GM18867 (cell line): ENCODE measurements around the gene CAMTA1.

Source experiments
- ATAC-seq: cut with Tn5 transposase; IDR thresholded peaks from one replicate; pipeline ENCODE4 v1.9.1; 2021; ENCODE audit warnings: mild to moderate bottlenecking, moderate library complexity; ENCODE audit not compliant: unreplicated experiment

The CAMTA1 gene

DNA sequence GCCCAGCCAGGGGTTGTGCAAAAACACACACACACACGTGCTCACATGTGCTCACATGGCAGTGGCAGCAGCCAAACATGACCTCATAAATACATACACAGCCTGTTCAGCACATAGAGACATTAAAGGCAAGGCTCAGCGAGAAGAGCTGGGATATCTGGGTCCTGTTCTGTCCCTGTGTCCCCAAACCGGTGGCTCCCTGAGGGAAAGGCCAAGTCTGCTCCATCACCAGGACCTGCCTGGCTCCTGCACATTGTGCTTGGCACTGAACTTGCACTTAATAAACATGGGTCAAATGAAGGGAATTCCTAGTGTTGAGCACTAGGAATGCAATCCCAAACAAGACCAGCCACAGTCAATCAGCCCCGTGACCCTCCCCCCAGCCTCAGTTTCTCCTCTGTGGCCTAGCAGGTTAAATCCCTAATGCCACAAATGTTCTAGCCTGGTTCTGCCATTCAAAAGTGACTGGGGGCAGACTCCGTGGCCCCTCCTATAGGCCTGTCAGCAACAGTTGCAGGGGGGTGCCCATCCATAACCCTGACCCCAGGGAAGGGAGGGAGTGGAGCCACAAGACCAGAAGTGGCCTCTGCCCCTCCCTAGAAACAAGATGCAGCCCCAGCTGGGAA is 825.0 kb downstream of the CAMTA1 start:
- no peak for ATAC-seq

DNA sequence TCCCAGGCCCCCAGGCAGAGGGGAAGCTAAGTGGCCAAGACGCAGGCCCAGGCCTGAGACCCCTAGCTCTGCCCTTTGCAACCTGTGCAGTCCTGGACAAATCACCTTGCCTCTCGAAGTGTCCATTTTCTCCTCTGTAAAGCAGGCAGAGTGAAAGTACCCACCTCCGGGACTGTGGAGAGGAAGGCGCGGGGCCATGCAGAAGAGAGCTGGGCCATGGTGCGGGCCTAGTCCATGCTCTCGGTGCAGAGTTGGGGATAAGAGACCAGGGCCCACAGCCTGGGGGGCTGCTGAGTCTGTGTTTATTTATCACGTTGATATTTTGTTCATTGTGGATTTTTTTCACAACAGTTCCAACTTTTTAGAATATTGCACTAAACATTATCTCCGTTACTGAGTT is 825.7 kb downstream of the CAMTA1 start:
- ATAC-seq = no peak

DNA sequence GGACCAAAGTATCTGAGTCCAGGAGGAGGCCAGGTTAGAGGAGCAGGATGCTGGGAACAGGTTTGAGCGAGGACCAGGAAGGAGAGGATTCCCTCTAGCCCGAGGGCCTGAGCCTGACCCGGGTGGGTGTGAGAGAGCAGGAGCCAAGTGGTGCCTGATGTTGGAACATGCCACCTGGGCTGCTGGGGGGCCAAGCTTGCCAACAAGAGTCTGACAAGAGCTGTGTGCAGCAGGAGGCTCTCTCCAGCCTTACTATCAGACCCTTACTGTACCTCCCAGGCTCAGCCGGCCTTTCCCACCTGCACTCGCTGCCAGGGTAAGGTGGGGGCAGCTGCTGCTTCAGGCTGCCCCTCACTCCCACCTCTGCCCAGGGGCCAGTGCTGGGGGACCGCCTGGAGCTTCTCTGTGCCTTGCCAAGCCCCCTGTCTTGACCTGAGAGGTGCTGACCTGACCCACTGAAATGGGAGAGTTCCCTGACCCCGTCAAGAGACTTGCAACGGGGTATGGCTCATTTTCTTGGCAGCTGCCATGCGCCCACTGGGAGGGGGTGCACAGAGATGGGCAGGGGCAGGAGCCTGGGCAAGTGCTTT is 826.3 kb downstream of the CAMTA1 start:
- ATAC-seq = no peak

DNA sequence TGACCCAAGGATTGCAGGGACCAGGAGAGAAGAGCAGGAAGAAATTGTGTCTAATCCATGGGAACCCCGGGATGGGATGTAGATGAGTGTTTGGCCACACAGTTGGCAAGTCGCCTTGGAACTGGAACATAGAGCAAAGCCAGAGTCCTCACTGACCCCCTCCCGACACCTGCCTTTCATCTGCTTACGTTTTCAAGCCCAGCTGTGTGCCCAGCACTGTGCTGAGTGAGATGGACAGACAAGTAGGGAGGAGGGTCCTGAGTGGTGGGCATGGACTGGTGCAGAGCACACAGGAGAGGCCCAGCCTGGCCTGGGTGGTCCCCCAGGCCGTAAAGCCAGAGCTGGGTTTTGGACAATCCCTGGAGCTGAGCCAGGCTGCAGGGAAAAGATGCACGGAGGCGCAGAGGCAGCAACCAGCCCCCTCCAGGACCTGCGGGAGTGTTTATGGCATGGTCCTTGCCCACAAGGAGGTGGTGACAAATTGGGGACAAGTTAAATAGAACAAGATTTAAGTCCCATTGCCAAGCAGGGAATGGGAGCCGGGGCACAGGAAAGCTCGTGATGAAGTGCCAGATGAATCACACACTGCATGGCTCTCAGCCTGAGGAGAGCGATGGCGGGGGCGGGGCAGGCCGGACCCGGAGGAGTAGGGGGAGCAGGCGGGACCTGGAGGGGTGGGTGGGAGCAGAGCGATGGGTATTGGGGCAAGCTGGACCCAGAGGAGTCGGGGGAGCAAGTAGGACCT is 828.0 kb downstream of the CAMTA1 start:
- ATAC-seq = no peak

GRCh38 chr1:7613851-7614205 is 828.6 kb downstream of the CAMTA1 start:
- no peak for ATAC-seq

- no peak for ATAC-seq
These were observed 829.4 kb downstream of the CAMTA1 start for GRCh38 chr1:7614576-7615074.

GRCh38 chr1:7615138-7615537 is 829.9 kb downstream of the CAMTA1 start:
- no peak for ATAC-seq

- ATAC-seq = no peak
These were observed 831.0 kb downstream of the CAMTA1 start for GRCh38 chr1:7616076-7616832.

GRCh38 chr1:7616953-7617352 is 831.7 kb downstream of the CAMTA1 start:
- ATAC-seq = no peak

DNA sequence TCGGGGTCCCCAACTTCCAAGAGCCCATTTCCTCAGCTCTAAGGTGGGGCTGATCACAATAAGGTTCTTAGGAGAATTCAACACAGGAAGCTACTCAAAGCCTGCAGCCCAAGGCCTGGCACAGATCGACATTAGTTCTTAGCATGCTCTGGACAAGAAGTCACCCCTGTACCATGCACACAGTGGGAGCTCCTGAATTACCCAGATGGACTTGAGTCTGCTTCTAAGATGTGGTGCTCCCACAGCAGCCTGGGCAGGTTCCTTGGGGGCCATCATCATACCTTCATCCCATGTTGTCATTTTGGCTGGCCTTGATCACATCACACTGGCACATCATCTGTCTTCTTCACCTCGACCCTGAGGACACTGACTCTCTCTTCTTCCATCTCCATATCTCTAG is 832.6 kb downstream of the CAMTA1 start:
- ATAC-seq = no peak

DNA sequence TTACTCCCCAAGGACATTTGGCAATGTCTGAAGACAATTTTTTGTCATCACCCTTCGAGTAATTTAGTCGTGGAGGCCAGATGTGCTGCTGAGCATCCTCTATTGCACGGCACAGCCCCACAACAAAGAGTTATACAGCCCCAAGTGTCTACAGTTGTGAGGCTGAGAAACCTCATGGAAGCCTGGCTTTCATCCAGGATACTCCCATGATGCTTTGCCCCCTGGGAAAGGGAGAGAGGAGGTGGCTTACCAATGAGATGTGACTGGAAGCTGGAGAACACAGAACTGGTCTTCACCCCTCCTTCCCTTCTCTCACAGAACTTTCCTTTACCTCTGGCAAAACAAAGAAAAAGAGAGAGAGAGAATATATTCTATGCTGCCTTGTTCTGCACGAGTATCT is 834.9 kb downstream of the CAMTA1 start:
- no peak for ATAC-seq

GRCh38 chr1:7621334-7622219 is 836.3 kb downstream of the CAMTA1 start:
- ATAC-seq = no peak

DNA sequence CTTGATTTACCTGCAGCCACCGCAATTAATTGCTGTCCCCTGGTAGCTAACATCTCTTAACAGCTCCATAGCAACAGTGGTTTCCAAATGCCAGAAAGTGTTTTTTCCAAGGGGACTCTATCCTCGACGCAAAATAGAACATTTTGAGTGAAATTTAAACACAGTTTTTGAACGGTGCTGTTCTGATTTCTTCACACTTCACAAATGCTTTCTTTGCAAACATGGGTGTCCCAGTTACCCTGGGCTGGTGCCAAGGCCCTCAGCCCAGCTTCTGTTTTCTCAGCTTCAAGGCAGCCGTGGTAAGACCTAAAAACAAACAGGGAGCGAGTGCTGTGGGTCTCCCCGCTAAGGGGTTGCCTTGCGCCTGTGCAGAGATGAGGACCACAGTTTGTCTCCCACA is 838.6 kb downstream of the CAMTA1 start:
- ATAC-seq = no peak

DNA sequence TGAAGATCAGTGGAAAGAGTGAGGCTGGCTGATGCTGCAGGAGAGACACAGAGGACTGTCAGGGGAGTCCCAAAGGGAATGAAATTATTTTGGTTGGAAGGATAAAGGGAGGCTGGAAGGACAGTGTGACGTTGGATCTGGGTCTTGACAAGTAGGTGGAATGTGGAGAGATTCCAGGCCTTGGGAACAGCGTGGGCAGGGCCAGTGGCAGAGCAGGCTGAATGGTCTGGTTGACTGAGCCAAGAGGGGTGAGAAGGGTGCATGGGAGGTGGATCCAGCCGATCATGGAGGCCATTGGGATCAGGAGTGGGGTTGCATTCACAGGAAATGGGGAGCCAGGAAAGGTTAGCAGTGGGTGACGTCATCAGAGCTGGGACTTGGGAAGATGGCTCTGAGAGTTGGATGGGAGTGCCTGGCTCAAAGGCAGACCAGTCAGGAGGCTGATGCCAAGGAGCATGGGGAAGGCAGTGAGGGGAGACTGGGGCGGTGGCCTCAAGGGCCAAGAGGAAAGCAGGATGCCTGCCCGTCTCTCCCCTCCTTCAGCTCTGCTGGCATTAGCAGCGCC is 839.6 kb downstream of the CAMTA1 start:
- no peak for ATAC-seq

- ATAC-seq = no peak
These were observed 840.1 kb downstream of the CAMTA1 start for GRCh38 chr1:7625401-7625800.

GRCh38 chr1:7628273-7628672 is 843.0 kb downstream of the CAMTA1 start:
- ATAC-seq = no peak

DNA sequence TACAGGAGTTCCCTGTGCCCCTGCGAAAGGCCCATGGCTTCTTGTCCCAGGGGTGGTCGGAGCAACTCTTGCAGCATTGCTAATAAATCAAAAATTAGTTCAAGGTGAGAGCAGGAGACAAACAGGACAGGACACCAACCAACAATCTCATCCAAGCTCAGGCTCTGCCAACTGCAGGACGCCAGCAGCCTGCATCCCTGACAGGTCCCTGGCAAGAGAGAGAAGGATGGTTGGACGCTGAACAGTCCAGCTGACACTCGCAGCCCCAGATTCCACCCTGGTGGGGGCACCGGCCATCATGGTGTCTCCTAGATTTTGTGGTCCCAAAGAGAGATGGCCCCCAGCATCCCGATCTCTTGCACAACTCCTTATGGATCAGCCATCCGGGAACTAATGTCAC is 843.8 kb downstream of the CAMTA1 start:
- ATAC-seq = no peak

- no peak for ATAC-seq
These were observed 844.4 kb downstream of the CAMTA1 start for GRCh38 chr1:7629465-7630195.

GRCh38 chr1:7630378-7630777 is 845.1 kb downstream of the CAMTA1 start:
- ATAC-seq = no peak

DNA sequence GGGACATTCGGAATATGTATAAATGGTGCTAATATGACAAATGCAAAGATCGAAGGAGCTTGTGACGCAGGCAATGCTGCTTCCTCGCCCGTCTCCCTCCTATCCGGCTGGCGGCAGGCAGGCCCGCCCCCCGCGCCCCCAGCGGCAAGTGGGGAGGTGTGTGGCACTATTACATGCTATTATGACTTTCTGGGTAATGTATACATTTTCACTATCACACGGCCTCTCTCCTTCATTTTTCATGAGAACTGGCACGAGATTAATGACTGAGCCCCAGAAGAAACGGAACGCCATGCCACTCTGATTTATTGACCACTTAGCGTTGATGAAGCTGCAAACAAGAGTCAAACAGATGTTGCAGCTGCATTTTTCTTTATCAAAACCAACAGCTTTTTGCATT is 846.9 kb downstream of the CAMTA1 start:
- ATAC-seq = no peak
